ENCODE results near the gene SEPTIN1.

SEPTIN1 gene

DNA sequence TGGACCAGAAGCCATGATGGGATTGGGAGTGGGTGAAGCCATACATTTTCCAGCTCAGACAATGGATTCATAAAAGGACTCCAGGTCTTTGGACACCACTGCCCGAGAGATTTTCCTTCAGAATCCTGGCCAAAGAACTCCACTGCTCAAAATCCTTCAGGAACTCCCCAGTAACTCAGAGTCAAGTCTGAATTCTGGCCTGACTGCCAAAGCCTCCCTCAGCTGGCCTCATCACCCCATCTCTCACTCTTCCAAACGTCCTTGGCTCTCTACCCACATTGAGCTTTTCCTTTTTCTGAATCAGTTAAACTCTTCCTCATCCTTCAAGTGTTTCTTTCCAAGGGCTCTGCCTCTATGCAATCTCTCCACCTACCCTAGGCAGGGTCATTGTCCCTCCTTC, 1.2 kb upstream of the SEPTIN1 start:
- no peaks in the 10 kb centered on the region for H3K36me3 ChIP-seq
- no peak overlapping the region for H3K4me3 ChIP-seq (ENCODE audit: low read depth in 1 of 2, low read length in 1 of 2)
- TF ChIP-seq, protein P1, sequence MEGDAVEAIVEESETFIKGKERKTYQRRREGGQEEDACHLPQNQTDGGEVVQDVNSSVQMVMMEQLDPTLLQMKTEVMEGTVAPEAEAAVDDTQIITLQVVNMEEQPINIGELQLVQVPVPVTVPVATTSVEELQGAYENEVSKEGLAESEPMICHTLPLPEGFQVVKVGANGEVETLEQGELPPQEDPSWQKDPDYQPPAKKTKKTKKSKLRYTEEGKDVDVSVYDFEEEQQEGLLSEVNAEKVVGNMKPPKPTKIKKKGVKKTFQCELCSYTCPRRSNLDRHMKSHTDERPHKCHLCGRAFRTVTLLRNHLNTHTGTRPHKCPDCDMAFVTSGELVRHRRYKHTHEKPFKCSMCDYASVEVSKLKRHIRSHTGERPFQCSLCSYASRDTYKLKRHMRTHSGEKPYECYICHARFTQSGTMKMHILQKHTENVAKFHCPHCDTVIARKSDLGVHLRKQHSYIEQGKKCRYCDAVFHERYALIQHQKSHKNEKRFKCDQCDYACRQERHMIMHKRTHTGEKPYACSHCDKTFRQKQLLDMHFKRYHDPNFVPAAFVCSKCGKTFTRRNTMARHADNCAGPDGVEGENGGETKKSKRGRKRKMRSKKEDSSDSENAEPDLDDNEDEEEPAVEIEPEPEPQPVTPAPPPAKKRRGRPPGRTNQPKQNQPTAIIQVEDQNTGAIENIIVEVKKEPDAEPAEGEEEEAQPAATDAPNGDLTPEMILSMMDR (IDR thresholded peaks at IDR 0.05), result no peak
- H3K27ac ChIP-seq, result no peak overlapping the region
- H3K27me3 ChIP-seq, result peaks cover 7% of the 10 kb centered on the region
- H3K4me1 ChIP-seq (ENCODE audit: control insufficient read depth in 1 of 2, insufficient read depth in 1 of 2, low read depth in 1 of 2, low read length in 1 of 2), result peaks cover 17 to 18% of the 10 kb centered on the region in 2 experiments
- no peaks in the 10 kb centered on the region for H3K9me3 ChIP-seq

DNA sequence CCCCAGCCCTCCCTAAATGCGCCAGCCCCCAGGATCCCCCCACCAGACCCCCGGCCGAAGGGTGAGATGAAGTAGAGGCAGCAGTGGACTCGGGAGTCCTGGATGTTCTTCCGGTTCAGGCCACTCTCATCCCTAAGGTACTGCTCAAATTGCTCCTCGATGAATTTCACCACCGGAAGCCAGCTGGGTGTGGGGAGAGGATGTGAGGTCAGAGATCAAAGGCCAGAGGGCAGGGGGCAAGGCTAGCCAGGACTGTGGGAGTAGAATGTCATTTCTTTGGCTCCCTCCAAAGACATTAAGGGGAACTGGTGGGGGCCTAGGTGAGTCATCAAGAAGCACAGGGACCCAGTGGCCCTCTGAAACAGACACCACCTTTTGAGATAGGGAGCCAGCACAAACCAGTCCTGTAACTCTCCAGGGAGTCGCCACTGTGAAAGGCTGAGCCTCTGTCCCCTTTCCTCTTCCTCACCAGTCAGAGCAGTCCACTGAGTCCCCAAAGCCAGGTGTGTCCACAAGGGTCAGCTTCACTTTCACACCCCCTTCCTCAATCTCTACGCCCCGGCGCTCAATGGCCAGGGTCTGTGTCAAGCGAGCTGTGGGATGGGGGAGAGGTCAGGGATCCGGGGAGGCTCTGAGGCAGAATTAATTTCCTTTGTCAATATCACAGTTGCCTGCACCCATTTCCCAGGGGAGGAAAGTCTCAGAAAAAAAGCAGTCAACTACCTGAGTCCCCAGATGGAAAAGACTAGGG, 895 bp downstream of the SEPTIN1 start:
- H3K9me3 ChIP-seq, result no peaks in the 10 kb centered on the region
- no peaks in the 10 kb centered on the region for H3K36me3 ChIP-seq
- TF ChIP-seq, protein P1 (IDR thresholded peaks at IDR 0.05), result no peak
- H3K27ac ChIP-seq, result no peak overlapping the region
- peaks cover 28 to 37% of the 10 kb centered on the region in 2 experiments for H3K4me1 ChIP-seq (ENCODE audit: control insufficient read depth in 1 of 2, insufficient read depth in 1 of 2, low read depth in 1 of 2, low read length in 1 of 2)
- H3K27me3 ChIP-seq, result peaks cover 7% of the 10 kb centered on the region
- no peak overlapping the region for H3K4me3 ChIP-seq (ENCODE audit: low read depth in 1 of 2, low read length in 1 of 2)

DNA sequence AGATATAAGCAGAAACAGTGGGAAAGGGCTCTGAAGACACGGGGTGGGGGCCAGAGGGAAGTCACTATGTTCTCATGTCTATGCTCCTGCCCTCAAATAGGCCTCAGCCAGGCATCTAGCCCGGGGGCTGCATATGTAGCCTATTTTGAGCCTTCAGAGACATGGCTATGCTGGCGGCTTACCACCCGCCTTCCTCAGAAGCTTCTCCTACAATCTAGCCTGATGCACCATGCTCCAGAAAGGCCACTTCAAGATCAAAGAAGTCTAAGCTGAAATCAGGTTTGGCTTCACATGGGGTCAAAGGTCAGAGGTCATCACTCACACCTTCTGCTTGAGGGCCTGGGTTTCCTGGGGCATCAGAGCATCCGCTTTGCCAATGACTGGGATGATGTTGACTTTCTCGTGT, 1.6 kb downstream of the SEPTIN1 start:
- H3K4me3 ChIP-seq (ENCODE audit: low read depth in 1 of 2, low read length in 1 of 2), result no peak overlapping the region
- peaks cover 7% of the 10 kb centered on the region for H3K27me3 ChIP-seq
- TF ChIP-seq, protein P1 (IDR thresholded peaks at IDR 0.05), result no peak
- peaks cover 28 to 37% of the 10 kb centered on the region in 2 experiments for H3K4me1 ChIP-seq (ENCODE audit: control insufficient read depth in 1 of 2, insufficient read depth in 1 of 2, low read depth in 1 of 2, low read length in 1 of 2)
- no peaks in the 10 kb centered on the region for H3K36me3 ChIP-seq
- no peak overlapping the region for H3K27ac ChIP-seq
- no peaks in the 10 kb centered on the region for H3K9me3 ChIP-seq

DNA sequence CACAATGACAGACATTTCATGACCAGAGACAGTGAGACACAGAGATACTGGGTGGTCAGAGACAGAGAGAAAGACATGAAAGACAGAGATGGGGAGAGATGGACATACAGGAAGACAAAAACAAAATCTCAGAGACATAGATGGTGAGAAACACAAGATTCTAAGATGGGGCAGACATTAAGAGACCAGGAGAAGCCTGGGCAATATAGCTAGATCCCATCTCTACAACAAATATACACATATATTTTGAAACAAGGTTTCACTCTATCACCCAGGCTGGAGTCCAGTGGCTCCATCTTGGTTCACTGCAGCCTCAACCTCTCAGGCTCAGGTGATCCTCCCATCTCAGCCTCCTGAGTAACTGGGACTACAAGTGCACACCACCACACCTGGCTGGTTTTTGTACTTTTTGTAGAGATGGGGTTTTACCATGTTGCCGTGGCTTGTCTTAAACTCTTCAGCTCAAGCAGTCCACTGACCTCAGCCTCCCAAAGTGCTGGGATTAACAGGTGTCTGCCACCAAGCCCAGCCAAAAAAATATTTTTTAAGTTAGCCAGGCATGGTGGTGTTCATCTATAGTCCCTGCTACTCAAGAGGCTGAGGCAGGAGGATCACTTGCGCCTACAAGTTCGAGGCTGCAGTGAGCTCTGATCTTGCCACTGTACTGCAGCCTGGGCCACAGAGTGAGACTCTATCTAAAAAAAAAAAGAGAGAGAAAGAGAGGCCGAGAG, 2.1 kb downstream of the SEPTIN1 start:
- Histone ChIP-seq H3K27me3 (peaks cover 7% of the 10 kb centered on the region), H3K36me3 (no peaks in the 10 kb centered on the region), H3K4me3 (ENCODE audit: low read depth in 1 of 2, low read length in 1 of 2) (no peak overlapping the region), H3K4me1 (ENCODE audit: control insufficient read depth in 1 of 2, insufficient read depth in 1 of 2, low read depth in 1 of 2, low read length in 1 of 2) (peaks cover 28 to 37% of the 10 kb centered on the region in 2 experiments), H3K27ac (peak overlapping the region; percentile 48), H3K9me3 (no peaks in the 10 kb centered on the region)
- TF ChIP-seq, protein P1 (IDR thresholded peaks at IDR 0.05), result no peak

DNA sequence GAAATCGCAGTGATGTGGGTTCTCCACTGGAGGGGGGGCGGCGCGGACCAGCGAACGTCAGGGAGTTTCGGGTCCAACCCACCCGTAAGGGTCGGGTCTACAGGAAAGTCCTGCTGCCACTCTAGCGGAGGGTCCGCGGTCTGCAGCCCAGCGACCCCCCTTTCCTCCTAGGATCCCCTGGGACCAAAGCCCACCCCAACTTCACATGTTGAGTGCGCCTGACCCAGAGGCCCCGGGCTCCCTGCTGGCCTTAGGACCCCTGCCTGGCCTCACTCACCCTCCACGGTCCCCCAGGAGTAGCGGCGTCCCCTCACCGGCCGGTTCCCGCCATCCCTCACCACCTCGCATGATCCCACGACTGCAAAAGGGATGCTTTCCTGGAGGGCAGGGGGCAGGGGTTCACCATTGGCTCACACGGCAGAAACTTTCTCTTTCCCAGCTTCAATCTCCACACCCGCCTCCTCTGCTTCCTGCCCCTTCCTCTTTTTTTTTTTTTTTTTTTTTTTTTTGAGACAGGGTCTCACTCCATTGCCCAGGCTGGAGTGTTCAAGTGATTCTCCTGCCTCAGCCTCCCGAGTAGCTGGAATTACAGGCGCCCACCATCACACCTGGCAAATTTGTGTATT, 3.1 kb downstream of the SEPTIN1 start:
- no peaks in the 10 kb centered on the region for H3K9me3 ChIP-seq
- H3K4me3 ChIP-seq (ENCODE audit: low read depth in 1 of 2, low read length in 1 of 2), result peak overlapping the region; percentile 81 to 87
- peaks cover 7% of the 10 kb centered on the region for H3K27me3 ChIP-seq
- TF ChIP-seq, protein P1 (IDR thresholded peaks at IDR 0.05), result no peak
- H3K27ac ChIP-seq, result peak overlapping the region; percentile 99
- H3K36me3 ChIP-seq, result no peaks in the 10 kb centered on the region
- H3K4me1 ChIP-seq (ENCODE audit: control insufficient read depth in 1 of 2, insufficient read depth in 1 of 2, low read depth in 1 of 2, low read length in 1 of 2), result peaks cover 28 to 37% of the 10 kb centered on the region in 2 experiments
